Stimulated activated CD8-positive, alpha-beta memory T cell treated with anti-CD3 and anti-CD28 coated beads, Interleukin-12 subunit alpha, Interleukin-12 subunit beta, amount 100 ng/mL, for 24 hours (primary cell): Measurements from ENCODE around the gene HYKK.
"Not testable (repeated sequence)": the region's sequence is repeated elsewhere in the genome, so short reads cannot be mapped to it uniquely, and the experiment has no call there.

Experiments used
- DNase-seq: peaks from one replicate; pipeline ENCODE4 v3.0.0-alpha.2; 2020; ENCODE audit errors: extremely low read depth

The HYKK gene

DNA sequence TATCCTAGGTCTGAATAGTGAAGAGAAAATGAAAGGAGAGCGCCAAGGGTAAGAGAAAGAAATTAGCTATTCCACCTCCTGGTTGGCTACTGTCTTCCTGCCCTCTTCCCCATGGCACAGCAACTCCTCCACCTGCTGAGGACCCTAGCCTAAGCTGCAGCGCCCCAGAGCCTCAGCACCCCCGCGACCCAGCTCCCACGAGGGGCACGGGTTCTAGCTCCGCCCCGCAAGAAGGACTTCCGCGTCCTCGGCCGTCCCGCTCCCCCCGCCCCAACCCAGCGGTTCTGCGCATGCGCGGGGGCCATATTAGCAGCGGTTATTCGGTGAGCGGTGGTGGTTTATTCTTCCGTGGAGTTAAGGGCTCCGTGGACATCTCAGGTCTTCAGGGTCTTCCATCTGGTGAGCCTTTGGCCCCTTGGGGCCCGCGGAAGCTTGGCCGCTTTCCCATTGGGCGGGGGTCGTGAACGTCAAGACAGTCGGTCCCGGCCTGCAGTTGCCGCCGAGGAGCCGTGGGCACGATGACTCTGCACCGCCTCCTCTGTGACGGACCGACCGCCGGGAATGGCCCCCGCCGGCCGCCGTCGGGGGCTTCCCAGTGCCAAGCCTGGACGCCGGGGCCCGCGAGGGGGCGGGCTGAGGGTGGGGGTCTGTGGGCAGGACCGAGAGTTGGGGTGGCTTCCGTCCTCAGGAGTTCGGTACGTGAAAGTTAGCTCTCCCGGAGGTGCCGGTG, 32.9 kb downstream of the HYKK start, which contains the start of gene PSMA4:
Gene PSMA4, plus strand, starts transcription at position 304 of the 730 bp plus-strand sequence. CDS start 1,484 bp downstream, outside the sequence.
- peak; percentile 88 for DNase-seq

- no peak for DNase-seq
Measured at GRCh38 chr15:78540871-78541743, 33.7 kb downstream of the HYKK start.

GRCh38 chr15:78541744-78542034, 34.3 kb downstream of the HYKK start:
- no peak for DNase-seq

DNA sequence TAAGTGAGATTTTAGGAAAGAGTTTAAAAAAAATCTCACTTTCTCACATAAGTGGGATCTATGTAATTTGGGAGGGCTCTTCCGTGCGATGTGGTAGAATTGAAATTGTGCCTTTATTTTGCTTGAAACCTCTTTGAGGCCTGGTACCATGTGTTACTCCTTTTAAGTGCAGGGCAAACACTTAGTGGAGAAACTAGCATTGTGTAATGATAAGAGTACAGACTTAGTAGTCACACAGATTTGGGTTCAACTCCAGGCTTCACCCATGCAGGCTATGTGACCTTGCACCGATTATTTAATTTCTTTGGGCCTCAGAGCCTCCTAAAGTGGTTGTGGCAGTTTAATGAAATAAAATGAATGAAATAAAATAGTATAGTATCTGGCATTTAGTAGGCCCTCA, 35.3 kb downstream of the HYKK start:
- DNase-seq: no peak

DNA sequence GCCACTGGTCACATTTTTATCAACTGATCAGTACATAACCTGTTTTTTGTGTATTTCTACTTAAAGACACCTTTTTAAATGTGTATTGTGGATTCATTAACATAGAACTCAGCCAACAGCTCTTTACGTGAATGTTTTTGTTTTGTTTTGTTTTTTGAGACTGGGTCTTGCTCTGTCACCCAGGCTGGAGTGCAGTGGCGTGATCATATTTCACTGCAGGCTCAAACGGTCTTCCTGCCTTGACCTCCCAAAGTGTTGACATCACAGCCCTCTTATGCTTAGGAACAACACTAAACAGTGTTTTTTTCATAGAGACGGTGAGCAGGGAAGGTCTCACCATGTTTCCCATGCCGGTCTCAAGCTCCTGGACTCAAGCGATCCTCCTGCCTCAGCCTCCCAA, 42.8 kb downstream of the HYKK start:
- DNase-seq: no peak

- no peak for DNase-seq
Measured at GRCh38 chr15:78550815-78551214, 43.4 kb downstream of the HYKK start.

- no peak for DNase-seq
Measured at GRCh38 chr15:78551902-78552301, 44.5 kb downstream of the HYKK start.

GRCh38 chr15:78552597-78552996, 45.2 kb downstream of the HYKK start:
- DNase-seq: no peak

GRCh38 chr15:78560201-78560600, 52.8 kb downstream of the HYKK start:
- DNase-seq: not testable (repeated sequence)

DNA sequence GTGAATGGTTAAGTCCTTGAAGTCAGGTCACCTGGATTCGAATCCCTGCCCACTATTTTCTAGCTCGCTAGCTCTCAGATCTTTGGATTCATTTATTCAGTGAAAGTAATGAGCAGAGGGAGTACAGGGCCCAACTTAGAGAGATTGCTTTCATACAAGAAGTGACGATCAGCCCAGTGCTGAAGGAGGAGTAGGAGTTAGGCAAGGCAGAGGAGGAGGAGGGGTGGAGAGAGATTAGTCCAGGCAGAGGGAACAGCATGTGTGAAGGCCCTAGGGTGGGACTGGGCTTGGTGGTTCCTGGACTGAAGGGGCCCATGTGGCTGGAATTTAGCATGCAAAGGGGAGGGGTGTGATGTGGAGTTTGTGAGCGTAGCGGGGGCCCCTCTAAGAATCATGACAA, 54.1 kb downstream of the HYKK start:
- no peak for DNase-seq

GRCh38 chr15:78563092-78563491, 55.7 kb downstream of the HYKK start:
- no peak for DNase-seq

GRCh38 chr15:78564743-78565096, 57.3 kb downstream of the HYKK start:
- DNase-seq: no peak

- DNase-seq: peak; percentile 40
Measured at GRCh38 chr15:78565097-78565950, 57.9 kb downstream of the HYKK start, which contains the start of gene CHRNA5. TSS of gene CHRNA5 (plus strand) at chr15:78565520. CDS start at chr15:78565720, 200 bp downstream.

GRCh38 chr15:78565951-78566774, 58.8 kb downstream of the HYKK start:
- DNase-seq: no peak

DNA sequence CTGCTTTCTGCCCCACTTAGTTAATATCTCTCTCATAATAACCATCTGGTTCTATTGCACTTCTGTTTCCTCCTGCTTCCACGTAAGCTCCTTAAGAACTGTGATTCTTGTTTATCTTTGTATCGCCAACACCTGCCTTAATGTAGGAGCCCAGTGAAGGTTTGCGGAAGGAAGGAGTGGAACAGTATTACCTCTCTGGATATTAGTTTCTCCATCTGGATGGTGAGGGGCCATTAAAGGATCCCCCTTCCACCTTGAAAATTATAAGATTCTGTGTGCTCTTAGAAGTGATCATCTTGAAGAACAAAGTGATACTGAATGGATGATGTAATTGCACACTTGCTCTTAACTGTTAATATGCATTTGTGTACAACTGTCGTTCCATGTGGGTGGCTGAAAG, 60.2 kb downstream of the HYKK start:
- DNase-seq: no peak

DNA sequence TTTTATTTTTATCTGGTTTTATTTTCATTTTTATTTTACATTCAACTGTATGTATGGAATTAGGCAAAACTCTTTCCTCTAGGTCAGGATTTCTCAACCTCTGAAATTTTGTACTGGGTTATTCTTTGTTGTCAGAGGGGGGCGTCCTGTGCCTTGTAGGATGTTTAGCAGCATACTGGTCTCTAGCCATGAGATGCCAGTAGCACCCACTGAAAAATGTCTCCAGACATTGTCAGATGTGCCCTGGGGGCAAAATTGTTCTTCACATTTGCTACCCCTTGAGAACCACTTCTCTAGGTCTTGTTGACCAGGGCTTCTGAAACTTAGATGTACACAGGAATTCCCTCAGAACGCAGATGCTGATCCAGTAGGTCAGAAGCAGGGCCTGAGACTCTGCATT, 63.3 kb downstream of the HYKK start:
- DNase-seq: no peak

DNA sequence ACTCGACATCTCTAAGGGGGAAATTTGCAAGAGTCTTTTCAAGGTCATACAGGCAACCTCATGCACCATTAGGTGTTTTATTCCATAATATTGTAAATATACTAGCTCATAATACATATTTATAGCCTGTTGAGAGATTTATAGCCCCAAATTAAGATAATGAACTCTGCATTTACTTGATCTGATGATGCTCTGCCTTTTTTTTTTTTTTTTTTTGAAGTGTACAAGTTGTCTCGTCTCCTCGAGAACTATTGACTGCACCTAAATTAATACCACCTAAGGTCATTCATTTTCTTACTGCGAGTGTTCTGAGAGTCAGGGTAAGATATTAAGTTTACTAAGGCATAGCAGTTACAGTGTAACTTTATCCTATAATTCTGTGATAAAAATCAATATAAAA, 64.0 kb downstream of the HYKK start:
- DNase-seq: no peak

DNA sequence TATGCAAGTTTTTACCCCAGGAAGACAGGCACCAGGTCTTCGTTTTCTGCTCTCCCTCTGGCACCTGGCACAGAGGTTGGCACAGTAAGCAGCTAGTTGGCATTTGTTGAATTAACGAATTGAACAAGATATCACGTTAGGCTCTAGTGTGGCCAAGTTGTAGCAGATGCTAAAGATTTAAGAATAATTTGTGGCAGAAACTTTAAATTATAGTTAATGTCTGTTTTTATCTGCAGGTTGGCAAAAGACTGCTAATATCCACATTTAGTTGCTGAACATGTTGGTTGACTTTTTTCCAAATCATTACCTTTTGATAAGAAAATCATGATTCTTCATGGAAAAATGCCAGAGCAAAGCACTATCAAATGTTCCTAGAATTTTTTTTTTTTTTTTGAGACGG, 66.0 kb downstream of the HYKK start:
- DNase-seq: no peak

- no peak for DNase-seq
Measured at GRCh38 chr15:78574944-78575343, 67.6 kb downstream of the HYKK start.
